Neural crest cell (in vitro differentiated cells): ENCODE results near the gene RFTN1. TPM values are rescaled to one million over a fixed set of nuclear protein-coding genes. Genes with fewer than 3 reads are reported as not detected.

Source experiments
- DNase-seq: peaks from one replicate; pipeline ENCODE4 v3.0.0; 2021; ENCODE audit warnings: low read depth, mixed read lengths, low spot score
- H3K27ac Mint-ChIP-seq: one replicate; pipeline ENCODE4 v1.8.0; 2021; ENCODE audit warnings: mild to moderate bottlenecking, mixed read lengths; ENCODE audit not compliant: unreplicated experiment
- H3K27me3 Mint-ChIP-seq: 2 replicates; pipeline ENCODE4 v1.8.0; 2021; ENCODE audit warnings: low read depth, mild to moderate bottlenecking, mixed read lengths
- H3K36me3 Mint-ChIP-seq: 2 replicates; pipeline ENCODE4 v1.8.0; 2021; ENCODE audit warnings: low read depth, mild to moderate bottlenecking, mixed read lengths
- H3K4me1 Mint-ChIP-seq: 2 replicates; pipeline ENCODE4 v1.8.0; 2021; ENCODE audit warnings: mixed read lengths
- H3K4me3 Mint-ChIP-seq: one replicate; pipeline ENCODE4 v1.8.0; 2021; ENCODE audit warnings: mild to moderate bottlenecking, mixed read lengths
- H3K9me3 Mint-ChIP-seq: 2 replicates; pipeline ENCODE4 v1.8.0; 2021; ENCODE audit warnings: mixed read lengths
- CTCF ChIP-seq: fragments of 200-600 bp; sonication (generic); conservative IDR thresholded peaks from 2 replicates; pipeline ENCODE4 v1.5.0; 2021; ENCODE audit warnings: antibody characterized with exemption, mild to moderate bottlenecking
- total RNA-seq: library from RNA; stranded (reverse); gene quantifications from 2 replicates; pipeline ENCODE4 v1.2.1, GENCODE V29; 2021

Gene RFTN1
- total RNA-seq, 1 donor from 2014 or later = 2.0 TPM

DNA sequence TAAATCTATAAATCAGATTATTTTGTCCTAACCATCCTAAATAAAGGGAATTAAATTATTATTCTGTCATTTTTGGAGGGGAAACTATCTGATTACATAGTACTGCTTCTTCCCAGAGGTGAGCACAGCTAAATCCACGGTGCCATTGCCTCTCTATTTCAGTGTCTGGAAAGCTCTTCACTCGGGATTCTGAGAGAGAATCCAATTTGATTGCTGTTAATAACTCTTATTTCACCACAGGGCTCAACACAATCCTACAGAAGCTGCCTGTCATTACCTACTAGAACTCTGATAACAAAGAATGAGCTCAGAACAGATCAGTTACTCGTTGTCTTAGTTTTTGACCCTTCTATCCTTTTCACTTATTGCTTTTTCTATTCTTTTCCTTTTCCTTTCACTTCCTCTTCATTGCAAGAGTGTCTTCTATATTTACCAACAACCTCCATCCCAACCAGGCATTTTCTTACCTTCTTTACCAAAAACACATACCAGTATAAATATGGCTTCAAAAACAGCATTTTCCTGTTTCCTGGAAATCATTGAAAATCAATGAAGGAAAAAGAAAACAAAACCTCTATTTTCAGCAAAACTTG, 218.1 kb downstream of the RFTN1 start:
- Mint-ChIP-seq H3K4me1 (no peaks in the 10 kb centered on the region), H3K9me3 (peaks cover 6% of the 10 kb centered on the region), H3K27ac (no peak overlapping the region), H3K36me3 (peaks cover 52% of the 10 kb centered on the region), H3K4me3 (no peak overlapping the region), H3K27me3 (no peaks in the 10 kb centered on the region)
- DNase-seq = no peak
- TF ChIP-seq CTCF = no peak

GRCh38 chr3:16294844-16295243, 218.7 kb downstream of the RFTN1 start:
- Mint-ChIP-seq H3K9me3 (peaks cover 6% of the 10 kb centered on the region), H3K27ac (no peak overlapping the region), H3K4me3 (no peak overlapping the region), H3K36me3 (peaks cover 52% of the 10 kb centered on the region), H3K27me3 (no peaks in the 10 kb centered on the region), H3K4me1 (no peaks in the 10 kb centered on the region)
- DNase-seq = no peak
- no peak for TF ChIP-seq CTCF

GRCh38 chr3:16290827-16291196, 222.7 kb downstream of the RFTN1 start:
- H3K9me3 Mint-ChIP-seq = peaks cover 3% of the 10 kb centered on the region
- peaks cover 22% of the 10 kb centered on the region for H3K36me3 Mint-ChIP-seq
- no peak overlapping the region for H3K27ac Mint-ChIP-seq
- no peaks in the 10 kb centered on the region for H3K4me1 Mint-ChIP-seq
- H3K27me3 Mint-ChIP-seq = no peaks in the 10 kb centered on the region
- no peak for DNase-seq
- H3K4me3 Mint-ChIP-seq = no peak overlapping the region
- no peak for TF ChIP-seq CTCF

DNA sequence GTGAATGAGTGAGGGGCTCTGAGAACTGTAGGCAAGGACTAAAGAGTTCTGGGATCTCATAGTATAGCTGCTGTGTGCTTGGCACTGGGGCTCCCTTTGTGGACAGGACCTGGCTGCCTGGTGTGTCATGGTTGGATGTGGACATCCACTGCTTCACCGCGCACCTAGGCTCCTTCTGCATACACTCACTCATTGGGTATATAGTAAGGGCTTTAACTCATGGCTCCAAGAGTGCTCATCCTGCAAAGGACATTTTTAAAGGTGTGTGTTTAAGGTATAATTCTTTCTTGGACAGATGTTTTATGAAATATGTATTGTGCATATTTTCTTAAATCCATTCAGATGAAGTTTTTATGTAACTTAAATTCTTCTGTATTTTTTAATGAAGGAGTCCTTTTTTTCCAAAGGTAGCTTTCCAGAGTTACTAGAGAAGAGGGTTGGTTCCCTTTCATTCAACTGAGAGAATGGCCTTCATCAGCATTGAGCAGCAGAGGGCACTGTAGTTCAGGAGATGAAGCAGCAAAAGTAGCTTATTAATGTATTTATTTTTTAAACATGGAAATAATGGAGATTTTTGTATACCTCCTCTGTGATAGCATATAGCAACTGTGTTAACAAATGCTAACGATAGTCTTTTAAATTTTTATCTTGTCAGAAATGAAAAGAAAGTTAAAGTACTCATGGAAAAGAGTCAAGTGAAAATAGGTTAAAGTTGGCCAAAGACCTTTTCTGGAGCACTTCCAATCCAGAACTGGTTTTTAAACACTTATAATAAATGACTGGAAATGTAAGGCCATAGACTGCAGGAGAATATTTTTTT, 223.3 kb downstream of the RFTN1 start:
- no peak overlapping the region for H3K27ac Mint-ChIP-seq
- TF ChIP-seq CTCF = peak; percentile 94
- no peaks in the 10 kb centered on the region for H3K9me3 Mint-ChIP-seq
- H3K4me3 Mint-ChIP-seq = no peak overlapping the region
- no peaks in the 10 kb centered on the region for H3K4me1 Mint-ChIP-seq
- DNase-seq = peak; percentile 23
- no peaks in the 10 kb centered on the region for H3K27me3 Mint-ChIP-seq
- peaks cover 16% of the 10 kb centered on the region for H3K36me3 Mint-ChIP-seq

- Mint-ChIP-seq H3K4me3 (no peak overlapping the region), H3K27me3 (no peaks in the 10 kb centered on the region), H3K36me3 (peaks cover 11% of the 10 kb centered on the region), H3K27ac (no peak overlapping the region), H3K9me3 (no peaks in the 10 kb centered on the region), H3K4me1 (no peaks in the 10 kb centered on the region)
- no peak for DNase-seq
- TF ChIP-seq CTCF = no peak
Measured at GRCh38 chr3:16289144-16289889, 224.2 kb downstream of the RFTN1 start.
